DMS53 treated with DMSO at 0.1 percent for 48 hours (cell line): Measurements from ENCODE around the gene SNX14.
A peak's percentile ranks its signal among the peaks of the same experiment; 100 is the strongest.

Experiments
- DNase-seq: peaks from one replicate; lab custom pipeline; 2025; ENCODE audit not compliant: unreplicated experiment; lab: John Stamatoyannopoulos, UW

The SNX14 gene

DNA sequence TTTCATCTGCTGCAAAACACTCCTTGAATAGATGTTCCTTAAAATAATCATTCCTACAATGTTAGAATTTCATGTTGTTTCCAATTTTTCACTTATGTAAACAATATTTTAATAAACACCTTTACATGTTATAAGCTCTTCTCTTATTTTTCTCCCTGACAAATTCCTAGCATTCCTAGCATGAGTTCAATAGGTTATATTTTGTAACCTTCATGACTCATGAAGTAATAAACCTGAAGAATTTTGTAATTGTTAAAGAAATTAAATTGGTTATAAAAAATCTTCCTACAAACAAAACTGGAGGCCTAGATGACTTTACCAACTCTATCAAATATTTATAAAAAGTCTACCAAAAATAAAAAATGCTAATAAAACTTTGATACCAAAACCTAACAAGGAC is 77.5 kb downstream of the SNX14 start:
- DNase-seq: no peak

DNA sequence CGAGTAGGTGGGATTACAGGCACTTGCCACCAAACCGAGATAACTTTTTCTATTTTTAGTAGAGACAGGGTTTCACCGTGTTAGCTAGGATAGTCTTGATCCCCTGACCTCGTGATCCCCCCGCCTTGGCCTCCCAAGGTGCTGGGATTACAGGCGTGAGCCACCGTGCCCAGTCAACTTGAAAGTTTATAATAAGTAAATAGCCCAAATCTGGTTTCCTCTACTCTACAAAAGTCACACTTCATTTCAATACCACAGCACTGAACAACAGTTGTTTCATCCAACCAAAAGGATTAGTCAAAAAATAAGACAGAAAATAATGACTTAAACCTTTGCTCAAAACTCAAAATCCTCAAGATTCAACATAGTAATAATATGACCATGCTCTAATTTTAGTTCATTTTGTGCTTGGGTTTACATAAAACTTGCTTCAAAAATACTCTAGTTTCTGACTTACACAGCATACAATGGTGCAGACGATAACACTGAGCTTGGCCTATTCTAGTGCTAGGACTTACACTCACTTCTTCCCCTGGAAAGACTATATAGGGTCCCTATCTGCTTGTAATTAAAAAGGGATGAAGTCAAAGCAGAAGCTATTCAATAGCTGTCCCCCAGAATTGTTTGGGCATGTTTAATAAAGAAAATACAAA is 87.1 kb downstream of the SNX14 start:
- no peak for DNase-seq

GRCh38 chr6:85498596-85499258 is 94.9 kb downstream of the SNX14 start:
- peak; percentile 30 for DNase-seq

- DNase-seq: no peak
Measured at GRCh38 chr6:85496856-85497255, 96.8 kb downstream of the SNX14 start.

- no peak for DNase-seq
Measured at GRCh38 chr6:85496009-85496579, 97.6 kb downstream of the SNX14 start.

GRCh38 chr6:85494547-85495536 is 98.8 kb downstream of the SNX14 start:
- DNase-seq: no peak

DNA sequence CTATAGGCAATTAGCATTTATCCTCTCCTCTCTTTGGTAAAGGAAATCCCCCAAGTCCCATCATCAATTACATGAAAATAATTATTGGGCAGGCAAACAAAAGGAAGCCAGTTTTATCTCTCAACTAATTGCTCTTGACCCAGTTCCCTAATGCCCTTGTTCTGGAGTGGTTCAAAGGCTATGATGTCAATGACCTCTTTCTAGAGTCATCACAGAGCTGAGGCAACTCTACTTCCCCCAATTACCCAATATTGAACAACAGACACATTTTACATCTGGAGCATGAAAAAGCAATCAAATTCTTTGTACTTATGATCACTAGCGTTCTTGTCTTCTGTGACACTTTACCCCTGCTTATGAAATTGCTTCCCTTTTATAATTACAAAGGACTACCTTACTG is 100.3 kb downstream of the SNX14 start:
- DNase-seq: no peak

DNA sequence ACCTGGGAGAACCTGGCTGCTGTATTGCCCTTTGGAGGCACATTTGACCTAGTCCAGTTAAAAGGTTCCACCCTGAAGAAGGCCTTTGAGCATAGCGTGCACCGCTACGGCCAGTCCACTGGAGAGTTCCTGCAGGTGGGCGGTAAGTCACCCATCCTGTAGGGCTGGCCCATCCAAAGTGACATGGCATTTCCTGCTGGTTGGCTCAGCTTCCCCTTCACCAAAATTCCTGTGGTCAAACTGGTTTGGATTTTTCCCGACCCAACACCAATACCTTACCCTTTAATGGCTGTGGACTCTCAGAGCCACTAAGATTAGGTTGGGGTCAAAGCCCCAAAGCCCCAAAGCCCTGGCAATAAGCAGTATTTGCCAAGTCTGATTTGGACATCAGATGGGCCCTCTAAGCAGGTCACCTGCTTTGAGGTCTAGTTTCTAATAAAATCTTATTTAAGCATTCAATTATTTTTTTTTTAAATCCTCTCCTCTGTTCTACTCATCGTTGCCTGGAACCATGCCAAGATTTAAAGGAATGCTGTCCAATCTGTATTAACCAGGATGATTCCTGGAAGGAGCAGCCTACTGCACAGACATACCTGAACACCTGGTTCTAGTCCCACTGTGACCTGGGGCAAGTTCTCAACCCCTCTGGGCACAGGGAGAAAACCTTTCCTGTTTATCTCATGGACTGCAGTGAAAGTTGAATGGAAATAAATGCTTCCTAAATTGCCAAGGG is 103.0 kb downstream of the SNX14 start:
- no peak for DNase-seq

DNA sequence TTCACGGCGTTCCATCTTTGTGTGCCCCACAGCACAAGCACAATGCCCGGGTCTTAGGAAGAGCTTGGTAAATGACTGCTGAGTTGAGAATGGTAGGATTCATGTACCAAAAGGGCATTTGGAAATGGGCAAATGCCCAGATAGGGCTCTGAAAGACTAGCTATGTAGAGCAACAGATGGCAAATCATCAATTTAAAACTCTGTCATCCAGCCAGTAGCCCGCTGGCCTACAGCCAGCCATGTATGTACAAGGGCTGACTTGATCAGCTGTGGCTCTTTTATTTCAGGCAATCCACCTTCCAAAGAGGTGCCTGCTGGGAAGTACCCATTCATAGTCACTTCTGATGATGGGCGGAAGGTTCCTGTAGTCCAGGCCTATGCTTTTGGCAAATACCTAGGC is 108.7 kb downstream of the SNX14 start:
- no peak for DNase-seq

DNA sequence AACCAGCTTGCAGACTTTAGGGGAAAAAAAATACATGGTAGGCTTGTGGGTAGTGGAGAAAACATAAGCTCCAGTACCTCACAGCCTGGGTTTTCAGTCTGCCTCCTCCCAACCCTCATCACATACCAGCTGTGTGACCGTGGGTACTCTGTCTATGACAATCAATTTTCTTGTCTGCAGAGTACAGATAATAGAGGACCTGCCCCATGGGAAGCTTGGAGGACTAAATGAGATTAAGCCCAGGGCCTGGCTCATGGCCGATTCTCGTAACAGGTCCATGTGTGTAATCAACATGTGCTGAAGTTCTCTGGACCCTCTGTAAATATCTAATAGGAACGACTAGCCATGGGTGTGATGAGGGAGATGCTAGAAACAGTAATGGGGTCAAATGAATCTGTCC is 109.8 kb downstream of the SNX14 start:
- DNase-seq: no peak

- DNase-seq: peak; percentile 31
Measured at GRCh38 chr6:85482905-85483700, 110.6 kb downstream of the SNX14 start.

GRCh38 chr6:85482206-85482904 is 111.3 kb downstream of the SNX14 start:
- no peak for DNase-seq

- DNase-seq: no peak
Measured at GRCh38 chr6:85479208-85479607, 114.5 kb downstream of the SNX14 start.

- DNase-seq: no peak
Measured at GRCh38 chr6:85476532-85476931, 117.1 kb downstream of the SNX14 start.

GRCh38 chr6:85473748-85474147 is 119.9 kb downstream of the SNX14 start:
- no peak for DNase-seq

DNA sequence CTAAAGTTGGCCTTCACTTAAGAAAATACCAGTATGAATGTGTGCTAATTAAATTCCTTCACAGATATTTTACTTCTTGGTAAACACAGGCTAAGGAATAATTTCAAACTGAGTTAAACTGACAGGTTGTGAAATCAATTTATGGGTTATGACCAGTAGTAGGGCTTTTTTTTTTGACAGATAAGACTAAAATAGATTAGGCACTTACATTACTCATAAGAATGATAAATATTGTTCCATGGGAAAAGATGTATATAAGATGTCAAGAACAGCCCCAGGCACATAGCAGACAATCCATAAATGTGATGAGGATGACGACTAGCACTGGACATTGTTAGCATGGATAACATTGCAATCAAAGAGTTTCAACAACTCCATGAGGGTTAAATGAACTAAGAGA is 120.9 kb downstream of the SNX14 start:
- DNase-seq: no peak

DNA sequence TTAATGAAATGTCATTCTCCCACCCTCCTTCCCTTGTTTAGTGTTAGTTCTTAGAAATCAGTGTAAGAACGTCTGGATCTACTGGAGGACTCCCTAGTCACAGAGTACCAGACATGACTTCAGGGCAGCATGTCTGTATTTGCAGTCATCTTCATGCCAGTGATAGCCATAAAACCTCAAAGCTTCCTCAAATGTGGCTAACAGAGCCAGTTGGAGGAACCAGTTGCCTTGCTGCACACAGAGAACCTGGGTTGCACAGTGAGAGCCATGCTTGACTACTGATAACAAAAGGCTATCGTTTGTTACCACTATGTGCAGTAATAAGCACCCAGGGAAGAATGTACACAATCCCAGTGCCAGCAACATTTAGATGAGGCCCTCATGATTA is 123.6 kb downstream of the SNX14 start:
- DNase-seq: no peak

DNA sequence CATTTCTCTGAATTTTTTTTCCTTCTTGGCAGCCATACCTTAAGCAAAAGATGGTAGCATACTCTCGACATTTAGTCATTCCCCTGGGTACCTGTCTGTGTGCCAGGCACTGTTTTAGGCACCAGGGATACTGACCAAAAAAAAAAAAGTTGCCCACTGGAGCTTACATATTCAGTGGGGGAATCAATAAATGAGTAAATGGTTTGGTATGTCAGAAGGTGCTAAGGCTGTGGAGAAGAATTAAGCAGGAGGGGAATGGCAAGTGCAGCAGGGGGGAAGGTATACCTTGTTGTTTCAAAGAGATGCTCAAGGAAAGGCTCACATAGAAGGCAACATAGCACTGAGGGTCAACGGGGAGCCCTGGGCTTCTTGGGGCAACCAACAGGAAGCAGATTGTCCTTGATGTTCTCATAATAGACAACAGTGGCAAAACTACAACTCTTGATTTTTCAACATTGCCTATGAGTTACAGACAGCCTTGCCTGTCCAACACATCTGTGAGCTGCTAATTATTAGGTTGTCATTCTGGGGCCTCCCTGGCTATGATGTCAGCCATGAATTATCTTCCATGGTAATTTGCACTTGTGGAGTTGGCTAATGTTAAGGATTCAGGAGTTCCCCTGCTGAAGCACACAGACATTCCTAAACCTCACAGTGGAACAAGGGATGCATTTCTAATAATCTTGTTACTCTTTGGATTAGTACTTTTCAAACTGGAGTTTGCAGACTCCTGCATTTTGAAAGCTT is 124.2 kb downstream of the SNX14 start:
- no peak for DNase-seq

GRCh38 chr6:85468326-85468725 is 125.3 kb downstream of the SNX14 start:
- no peak for DNase-seq
